SK-N-SH (cell line): ENCODE results near the gene LRP5. TPM values are rescaled to one million over a fixed set of nuclear protein-coding genes. Genes with fewer than 3 reads are reported as not detected.

Source experiments
- CTCF ChIA-PET: fragments of 300-600, 350-600 bp; formaldehyde crosslinking; extraction: SDS; loops from one replicate; lab custom pipeline; 2021; lab: Yijun Ruan, JAX
- POLR2A ChIA-PET: fragments of 350-600 bp; sonication (Branson Sonifier 250); formaldehyde crosslinking; extraction: SDS; loops from one replicate; lab custom pipeline; 2020; ENCODE audit warnings: antibody characterized with exemption, inconsistent platforms; lab: Yijun Ruan, JAX
- DNase-seq: peaks from one replicate; pipeline ENCODE4 v3.0.0; 2012
- H2AFZ ChIP-seq: fragments of 200-600 bp; sonication (generic); 2 replicates; pipeline ENCODE4 v1.8.1; 2016; ENCODE audit warnings: antibody characterized with exemption, mild to moderate bottlenecking, low read depth
- H3F3A ChIP-seq: fragments of 200-600 bp; sonication (generic); replicated peaks from 2 replicates; pipeline ENCODE3; 2016; ENCODE audit warnings: antibody characterized with exemption, mild to moderate bottlenecking; ENCODE audit not compliant: insufficient read depth
- H3K27ac ChIP-seq, 2 experiments: fragments of 200-500 bp in 1 of 2; fragments of 200-600 bp in 1 of 2; sonication (Bioruptor generic) in 1 of 2; sonication (generic), shearing (Covaris generic) in 1 of 2; 2 replicates each; pipeline versions ENCODE4 v1.5.1 to v1.6.1; 2014 to 2016; ENCODE audit warnings: low read depth in 2 of 2, inconsistent platforms in 1 of 2, low read length in 1 of 2, mild to moderate bottlenecking in 1 of 2, mixed read lengths in 1 of 2
- H3K27me3 ChIP-seq: fragments of 200-600 bp; sonication (generic), shearing (Covaris generic); 2 replicates; pipeline ENCODE4 v1.6.1; 2016; ENCODE audit warnings: mixed run types; ENCODE audit not compliant: insufficient read depth
- H3K36me3 ChIP-seq, 2 experiments: fragments of 200-500 bp in 1 of 2; fragments of 200-600 bp in 1 of 2; sonication (Bioruptor generic) in 1 of 2; sonication (generic) in 1 of 2; replicated peaks in 1 of 2; 2 replicates each; pipeline versions ENCODE3 to v1.5.1; 2014 to 2016; ENCODE audit warnings: low read length in 1 of 2, mild to moderate bottlenecking in 1 of 2; ENCODE audit not compliant: insufficient read depth in 2 of 2, control insufficient read depth in 1 of 2
- H3K4me1 ChIP-seq, 2 experiments: fragments of 200-500 bp in 1 of 2; fragments of 200-600 bp in 1 of 2; sonication (Bioruptor generic) in 1 of 2; sonication (generic), shearing (Covaris generic) in 1 of 2; 2 replicates each; pipeline versions ENCODE4 v1.5.1 to v1.6.1; 2014 to 2016; ENCODE audit warnings: low read depth in 1 of 2, low read length in 1 of 2, mixed run types in 1 of 2; ENCODE audit not compliant: insufficient read depth in 2 of 2, control insufficient read depth in 1 of 2
- H3K4me2 ChIP-seq: fragments of 200-600 bp; sonication (generic), shearing (Covaris generic); 2 replicates; pipeline ENCODE4 v1.6.1; 2017; ENCODE audit warnings: mixed run types
- H3K4me3 ChIP-seq, 2 experiments: fragments of 200-500 bp in 1 of 2; fragments of 200-600 bp in 1 of 2; sonication (Bioruptor generic) in 1 of 2; sonication (generic), shearing (Covaris generic) in 1 of 2; 2 replicates each; pipeline versions ENCODE4 v1.5.1 to v1.8.1; 2014 to 2016; ENCODE audit warnings: low read depth in 2 of 2, inconsistent platforms in 1 of 2, low read length in 1 of 2, mild to moderate bottlenecking in 1 of 2, mixed read lengths in 1 of 2, moderate library complexity in 1 of 2
- H3K79me2 ChIP-seq: fragments of 200-600 bp; sonication (generic); 2 replicates; pipeline ENCODE4 v1.8.1; 2017; ENCODE audit warnings: mild to moderate bottlenecking; ENCODE audit not compliant: insufficient read depth
- H3K9ac ChIP-seq: fragments of 200-600 bp; sonication (generic); 2 replicates; pipeline ENCODE4 v1.6.1; 2017; ENCODE audit warnings: mixed run types
- H3K9me2 ChIP-seq: fragments of 200-600 bp; sonication (generic); 2 replicates; pipeline ENCODE4 v1.6.1; 2017; ENCODE audit warnings: mixed run types
- H3K9me3 ChIP-seq: fragments of 200-600 bp; sonication (generic); 2 replicates; pipeline ENCODE4 v1.6.1; 2017; ENCODE audit warnings: mixed run types, mild to moderate bottlenecking, moderate library complexity
- H4K20me1 ChIP-seq: fragments of 200-600 bp; sonication (generic); 2 replicates; pipeline ENCODE4 v1.6.1; 2017; ENCODE audit warnings: mild to moderate bottlenecking, mixed run types; ENCODE audit not compliant: insufficient read depth
- CTCF ChIP-seq: fragments of 200-600 bp; sonication (generic); IDR thresholded peaks from 2 replicates; pipeline ENCODE4 v1.6.1; 2017; ENCODE audit warnings: antibody characterized with exemption, mild to moderate bottlenecking, moderate library complexity
- EP300 ChIP-seq, 2 experiments: IDR thresholded peaks; 2 replicates each; pipeline versions ENCODE4 v1.4.0 to v1.6.1; 2012; ENCODE audit warnings: borderline replicate concordance in 1 of 2, low read depth in 1 of 2, low read length in 1 of 2
- GATA2 ChIP-seq: sonication (generic); formaldehyde crosslinking; IDR thresholded peaks from 2 replicates; pipeline ENCODE4 v1.5.0; 2020; ENCODE audit warnings: mild to moderate bottlenecking, missing genetic modification reagents
- IRF3 ChIP-seq: fragments of 150-350 bp; IDR thresholded peaks from 2 replicates; pipeline ENCODE4 v1.6.1; 2016; ENCODE audit warnings: mild to moderate bottlenecking, low read depth, low read length
- MAX ChIP-seq: IDR thresholded peaks from 2 replicates; pipeline ENCODE4 v1.4.0; 2012; ENCODE audit warnings: low read depth
- MEF2A ChIP-seq: IDR thresholded peaks from 2 replicates; pipeline ENCODE4 v1.4.0; 2012; ENCODE audit warnings: low read depth, borderline replicate concordance
- MXI1 ChIP-seq: IDR thresholded peaks from 2 replicates; pipeline ENCODE4 v1.6.1; 2012; ENCODE audit warnings: mild to moderate bottlenecking, low read depth, low read length, improper control_type of control experiment
- PBX3 ChIP-seq: IDR thresholded peaks from 2 replicates; pipeline ENCODE4; 2012
- POLR2AphosphoS5 ChIP-seq: IDR thresholded peaks from 2 replicates; pipeline ENCODE4 v1.6.1; 2012; ENCODE audit warnings: low read depth, low read length
- RXRA ChIP-seq: IDR thresholded peaks from 2 replicates; pipeline ENCODE4 v1.4.0; 2012; ENCODE audit warnings: low read depth, mild to moderate bottlenecking, borderline replicate concordance
- SMC3 ChIP-seq: IDR thresholded peaks from 2 replicates; pipeline ENCODE4 v1.6.1; 2012; ENCODE audit warnings: low read depth, low read length, improper control_type of control experiment
- TCF12 ChIP-seq: IDR thresholded peaks from 2 replicates; pipeline ENCODE4 v1.4.0; 2012
- ZBTB33 ChIP-seq: IDR thresholded peaks from 2 replicates; pipeline ENCODE4 v1.4.0; 2012; ENCODE audit warnings: low read depth, borderline replicate concordance
- WGBS: methylation state at CpG from one replicate; pipeline ENCODE4 v1.1.6; 2017; ENCODE audit warnings: low lambda C conversion rate; 5-methylcytosine and 5-hydroxymethylcytosine counted together
- polyA plus RNA-seq, 3 experiments: library from polyadenylated mRNA; depleted of rRNA; stranded (reverse); fragments of >200 nt; gene quantifications; 2 replicates each; pipeline ENCODE4 v1.2.3, GENCODE V29; 2012

The LRP5 gene
- polyA plus RNA-seq, 1 of the 3 experiments (the other 2 are of a cell fraction) = 15.0 TPM

GRCh38 chr11:68364581-68364980, 52.2 kb downstream of the LRP5 start:
- Histone ChIP-seq H3K9ac (no peak overlapping the region), H3K27ac (no peak overlapping the region), H3F3A (no peaks in the 10 kb centered on the region), H3K9me2 (no peaks in the 10 kb centered on the region), H3K27me3 (no peaks in the 10 kb centered on the region), H3K4me2 (no peak overlapping the region), H3K36me3 (peaks cover 0 to 11% of the 10 kb centered on the region in 2 experiments), H3K4me1 (peaks cover 0 to 14% of the 10 kb centered on the region in 2 experiments; a peak in 1 of 4 replicates), H4K20me1 (no peaks in the 10 kb centered on the region), H3K79me2 (no peaks in the 10 kb centered on the region), H2AFZ (no peak overlapping the region), H3K9me3 (no peaks in the 10 kb centered on the region), H3K4me3 (no peak overlapping the region)
- 93% methylated on average over 6 of the region's 6 CpGs for WGBS
- no peak for DNase-seq
- ChIA-PET CTCF (interaction anchor here (1.2 kb wide), 1 partner anchor 107 kb away, joined by 3 read pairs; no protein-coding TSS in a partner anchor), POLR2A (no interaction called here)
- TF ChIP-seq IRF3 = no peak
- TF ChIP-seq RXRA = no peak
- TF ChIP-seq TCF12 = no peak
- no peak for TF ChIP-seq MAX
- TF ChIP-seq SMC3 = no peak
- no peak for TF ChIP-seq MXI1
- no peak for TF ChIP-seq PBX3
- TF ChIP-seq POLR2AphosphoS5 = no peak
- TF ChIP-seq GATA2 (CRISPR knock-in tag) = no peak
- TF ChIP-seq ZBTB33 = no peak
- no peak for TF ChIP-seq MEF2A
- no peak for TF ChIP-seq EP300 (IDR thresholded peaks at IDR 0.05; ENCODE audit: borderline replicate concordance in 1 of 2, low read depth in 1 of 2, low read length in 1 of 2)
- TF ChIP-seq CTCF = no peak
